HEK293 (cell line): Measurements from ENCODE around the gene FBP1.

Source experiments
- KLF10 ChIP-seq: fragments of 450-650 bp; IDR thresholded peaks from 2 replicates; pipeline ENCODE4 v1.5.1; 2018; ENCODE audit warnings: missing biosample characterization, mild to moderate bottlenecking, missing genetic modification characterization
- MZF1 ChIP-seq: fragments of 450-650 bp; formaldehyde crosslinking; IDR thresholded peaks from 2 replicates; pipeline ENCODE4 v1.5.1; 2017; ENCODE audit warnings: missing biosample characterization, missing genetic modification characterization, borderline replicate concordance
- SP2 ChIP-seq: fragments of 450-650 bp; formaldehyde crosslinking; IDR thresholded peaks from 2 replicates; pipeline ENCODE4 v1.5.1; 2016; ENCODE audit warnings: missing biosample characterization, missing genetic modification characterization
- YY1 ChIP-seq: fragments of 450-650 bp; formaldehyde crosslinking; IDR thresholded peaks from 2 replicates; pipeline ENCODE4 v1.5.1; 2018; ENCODE audit warnings: missing biosample characterization, missing genetic modification characterization
- ZBTB20 ChIP-seq: fragments of 450-650 bp; formaldehyde crosslinking; IDR thresholded peaks from 2 replicates; pipeline ENCODE4 v1.5.1; 2016; ENCODE audit warnings: missing biosample characterization, missing genetic modification characterization
- ZNF138 ChIP-seq: fragments of 450-650 bp; formaldehyde crosslinking; IDR thresholded peaks from 2 replicates; pipeline ENCODE4 v1.5.1; 2016; ENCODE audit warnings: missing biosample characterization, missing genetic modification characterization, borderline replicate concordance
- TF ChIP-seq, protein P1 (sequence below): fragments of 450-650 bp; formaldehyde crosslinking; IDR thresholded peaks from 2 replicates; pipeline ENCODE4 v1.5.1; 2016; ENCODE audit warnings: missing biosample characterization, missing genetic modification characterization, low read depth
- TF ChIP-seq, protein P2 (sequence below): fragments of 450-650 bp; formaldehyde crosslinking; IDR thresholded peaks from 2 replicates; pipeline ENCODE4 v1.5.1; 2016; ENCODE audit warnings: missing biosample characterization, missing genetic modification characterization
- TF ChIP-seq, protein P3 (sequence below): fragments of 450-650 bp; formaldehyde crosslinking; IDR thresholded peaks from 2 replicates; pipeline ENCODE4 v1.5.1; 2016; ENCODE audit warnings: missing biosample characterization, missing genetic modification characterization
- TF ChIP-seq, protein P4 (sequence below): fragments of 450-650 bp; formaldehyde crosslinking; IDR thresholded peaks from 2 replicates; pipeline ENCODE4 v1.5.1; 2016; ENCODE audit warnings: missing biosample characterization, missing genetic modification characterization

DNA sequence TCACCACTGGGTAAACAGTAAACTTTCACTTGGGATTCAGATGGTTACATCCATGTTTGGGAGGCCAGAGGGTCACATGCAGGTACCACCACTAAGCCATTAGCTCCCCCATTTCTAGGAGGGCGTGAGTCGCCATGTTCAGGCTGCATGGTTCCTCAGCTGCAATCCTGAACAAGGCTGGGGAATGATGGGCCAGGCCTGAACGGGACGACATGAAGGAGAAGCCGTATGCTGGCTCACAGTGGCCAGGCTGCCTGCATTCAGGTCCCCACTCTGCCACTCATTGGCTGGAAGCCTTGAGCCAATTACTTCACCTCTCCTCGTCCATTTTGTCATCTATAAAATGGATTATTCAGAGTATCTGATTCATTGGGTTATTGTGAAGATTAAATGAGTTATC lies 36.7 kb downstream of the FBP1 start:
- TF ChIP-seq ZNF138 (no peak), SP2 (tag by site-specific recombination) (no peak), MZF1 (tag by site-specific recombination) (no peak), YY1 (tag by site-specific recombination) (no peak), ZBTB20 (tag by site-specific recombination) (no peak), KLF10 (tag by site-specific recombination) (no peak)
- TF ChIP-seq, protein P1, sequence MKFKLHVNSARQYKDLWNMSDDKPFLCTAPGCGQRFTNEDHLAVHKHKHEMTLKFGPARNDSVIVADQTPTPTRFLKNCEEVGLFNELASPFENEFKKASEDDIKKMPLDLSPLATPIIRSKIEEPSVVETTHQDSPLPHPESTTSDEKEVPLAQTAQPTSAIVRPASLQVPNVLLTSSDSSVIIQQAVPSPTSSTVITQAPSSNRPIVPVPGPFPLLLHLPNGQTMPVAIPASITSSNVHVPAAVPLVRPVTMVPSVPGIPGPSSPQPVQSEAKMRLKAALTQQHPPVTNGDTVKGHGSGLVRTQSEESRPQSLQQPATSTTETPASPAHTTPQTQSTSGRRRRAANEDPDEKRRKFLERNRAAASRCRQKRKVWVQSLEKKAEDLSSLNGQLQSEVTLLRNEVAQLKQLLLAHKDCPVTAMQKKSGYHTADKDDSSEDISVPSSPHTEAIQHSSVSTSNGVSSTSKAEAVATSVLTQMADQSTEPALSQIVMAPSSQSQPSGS (tag by site-specific recombination) = no peak
- TF ChIP-seq, protein P2, sequence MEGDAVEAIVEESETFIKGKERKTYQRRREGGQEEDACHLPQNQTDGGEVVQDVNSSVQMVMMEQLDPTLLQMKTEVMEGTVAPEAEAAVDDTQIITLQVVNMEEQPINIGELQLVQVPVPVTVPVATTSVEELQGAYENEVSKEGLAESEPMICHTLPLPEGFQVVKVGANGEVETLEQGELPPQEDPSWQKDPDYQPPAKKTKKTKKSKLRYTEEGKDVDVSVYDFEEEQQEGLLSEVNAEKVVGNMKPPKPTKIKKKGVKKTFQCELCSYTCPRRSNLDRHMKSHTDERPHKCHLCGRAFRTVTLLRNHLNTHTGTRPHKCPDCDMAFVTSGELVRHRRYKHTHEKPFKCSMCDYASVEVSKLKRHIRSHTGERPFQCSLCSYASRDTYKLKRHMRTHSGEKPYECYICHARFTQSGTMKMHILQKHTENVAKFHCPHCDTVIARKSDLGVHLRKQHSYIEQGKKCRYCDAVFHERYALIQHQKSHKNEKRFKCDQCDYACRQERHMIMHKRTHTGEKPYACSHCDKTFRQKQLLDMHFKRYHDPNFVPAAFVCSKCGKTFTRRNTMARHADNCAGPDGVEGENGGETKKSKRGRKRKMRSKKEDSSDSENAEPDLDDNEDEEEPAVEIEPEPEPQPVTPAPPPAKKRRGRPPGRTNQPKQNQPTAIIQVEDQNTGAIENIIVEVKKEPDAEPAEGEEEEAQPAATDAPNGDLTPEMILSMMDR (tag by site-specific recombination) = no peak
- TF ChIP-seq, protein P3, sequence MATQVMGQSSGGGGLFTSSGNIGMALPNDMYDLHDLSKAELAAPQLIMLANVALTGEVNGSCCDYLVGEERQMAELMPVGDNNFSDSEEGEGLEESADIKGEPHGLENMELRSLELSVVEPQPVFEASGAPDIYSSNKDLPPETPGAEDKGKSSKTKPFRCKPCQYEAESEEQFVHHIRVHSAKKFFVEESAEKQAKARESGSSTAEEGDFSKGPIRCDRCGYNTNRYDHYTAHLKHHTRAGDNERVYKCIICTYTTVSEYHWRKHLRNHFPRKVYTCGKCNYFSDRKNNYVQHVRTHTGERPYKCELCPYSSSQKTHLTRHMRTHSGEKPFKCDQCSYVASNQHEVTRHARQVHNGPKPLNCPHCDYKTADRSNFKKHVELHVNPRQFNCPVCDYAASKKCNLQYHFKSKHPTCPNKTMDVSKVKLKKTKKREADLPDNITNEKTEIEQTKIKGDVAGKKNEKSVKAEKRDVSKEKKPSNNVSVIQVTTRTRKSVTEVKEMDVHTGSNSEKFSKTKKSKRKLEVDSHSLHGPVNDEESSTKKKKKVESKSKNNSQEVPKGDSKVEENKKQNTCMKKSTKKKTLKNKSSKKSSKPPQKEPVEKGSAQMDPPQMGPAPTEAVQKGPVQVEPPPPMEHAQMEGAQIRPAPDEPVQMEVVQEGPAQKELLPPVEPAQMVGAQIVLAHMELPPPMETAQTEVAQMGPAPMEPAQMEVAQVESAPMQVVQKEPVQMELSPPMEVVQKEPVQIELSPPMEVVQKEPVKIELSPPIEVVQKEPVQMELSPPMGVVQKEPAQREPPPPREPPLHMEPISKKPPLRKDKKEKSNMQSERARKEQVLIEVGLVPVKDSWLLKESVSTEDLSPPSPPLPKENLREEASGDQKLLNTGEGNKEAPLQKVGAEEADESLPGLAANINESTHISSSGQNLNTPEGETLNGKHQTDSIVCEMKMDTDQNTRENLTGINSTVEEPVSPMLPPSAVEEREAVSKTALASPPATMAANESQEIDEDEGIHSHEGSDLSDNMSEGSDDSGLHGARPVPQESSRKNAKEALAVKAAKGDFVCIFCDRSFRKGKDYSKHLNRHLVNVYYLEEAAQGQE (tag by site-specific recombination) = no peak
- TF ChIP-seq, protein P4, sequence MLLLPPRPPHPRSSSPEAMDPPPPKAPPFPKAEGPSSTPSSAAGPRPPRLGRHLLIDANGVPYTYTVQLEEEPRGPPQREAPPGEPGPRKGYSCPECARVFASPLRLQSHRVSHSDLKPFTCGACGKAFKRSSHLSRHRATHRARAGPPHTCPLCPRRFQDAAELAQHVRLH (tag by site-specific recombination) = no peak
